ENCODE measurements around the gene UBAP1L. TPM values are rescaled to one million over a fixed set of nuclear protein-coding genes. Genes with fewer than 3 reads are reported as not detected.

The UBAP1L gene
- total RNA-seq, 1 donor: 1.7 TPM

DNA sequence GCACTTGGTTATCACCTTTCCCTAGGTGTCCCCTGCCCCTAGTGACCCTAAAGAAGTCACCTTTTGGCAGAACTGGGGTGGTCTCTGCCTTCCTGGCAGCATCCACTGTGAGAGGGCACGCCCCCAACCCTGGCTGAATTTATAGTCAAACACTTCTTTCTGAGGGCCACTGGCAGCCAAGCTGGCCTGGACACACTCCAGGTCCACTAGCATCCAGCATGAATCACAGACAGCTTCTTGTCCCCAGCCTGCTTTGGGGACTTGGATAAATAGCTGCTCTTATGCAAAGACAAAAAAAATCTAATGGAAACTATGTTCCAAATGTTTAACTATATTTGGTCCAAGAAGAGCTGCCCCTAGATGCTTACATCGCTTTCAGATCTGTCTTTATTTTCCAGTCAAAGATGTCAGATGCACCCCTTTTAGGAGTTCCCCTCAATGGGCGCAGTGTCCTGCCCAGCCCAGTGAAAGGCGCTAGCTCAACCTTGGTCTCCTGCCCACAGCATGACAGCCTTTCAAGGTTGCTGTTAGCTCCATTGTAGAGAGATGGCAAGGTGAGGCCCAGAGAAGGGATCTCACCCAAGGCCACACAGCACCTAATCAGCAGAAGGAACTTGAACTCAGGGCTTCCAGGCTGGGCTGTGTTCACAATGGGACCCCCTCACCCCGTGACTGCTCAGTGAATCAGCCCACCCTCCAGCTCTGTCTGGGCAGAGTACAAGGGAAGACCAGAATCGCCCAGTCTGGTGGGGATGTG is 54.2 kb downstream of the UBAP1L start:
- no peak for DNase-seq (ENCODE audit: low read depth)
- TF ChIP-seq, protein P1, sequence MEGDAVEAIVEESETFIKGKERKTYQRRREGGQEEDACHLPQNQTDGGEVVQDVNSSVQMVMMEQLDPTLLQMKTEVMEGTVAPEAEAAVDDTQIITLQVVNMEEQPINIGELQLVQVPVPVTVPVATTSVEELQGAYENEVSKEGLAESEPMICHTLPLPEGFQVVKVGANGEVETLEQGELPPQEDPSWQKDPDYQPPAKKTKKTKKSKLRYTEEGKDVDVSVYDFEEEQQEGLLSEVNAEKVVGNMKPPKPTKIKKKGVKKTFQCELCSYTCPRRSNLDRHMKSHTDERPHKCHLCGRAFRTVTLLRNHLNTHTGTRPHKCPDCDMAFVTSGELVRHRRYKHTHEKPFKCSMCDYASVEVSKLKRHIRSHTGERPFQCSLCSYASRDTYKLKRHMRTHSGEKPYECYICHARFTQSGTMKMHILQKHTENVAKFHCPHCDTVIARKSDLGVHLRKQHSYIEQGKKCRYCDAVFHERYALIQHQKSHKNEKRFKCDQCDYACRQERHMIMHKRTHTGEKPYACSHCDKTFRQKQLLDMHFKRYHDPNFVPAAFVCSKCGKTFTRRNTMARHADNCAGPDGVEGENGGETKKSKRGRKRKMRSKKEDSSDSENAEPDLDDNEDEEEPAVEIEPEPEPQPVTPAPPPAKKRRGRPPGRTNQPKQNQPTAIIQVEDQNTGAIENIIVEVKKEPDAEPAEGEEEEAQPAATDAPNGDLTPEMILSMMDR (IDR thresholded peaks at IDR 0.05; ENCODE audit: insufficient read depth, low read depth, low read length): no peak

GRCh38 chr15:65059931-65060596 is 54.9 kb downstream of the UBAP1L start:
- no peak for DNase-seq (ENCODE audit: low read depth)
- TF ChIP-seq, protein P1 (IDR thresholded peaks at IDR 0.05; ENCODE audit: insufficient read depth, low read depth, low read length): no peak
- H3K4me3 ChIP-seq (ENCODE audit: low read depth, low read length): no peak overlapping the region

More for the DNA sequence above, 54.2 kb downstream of the UBAP1L start:
- no peak overlapping the region for H3K4me3 ChIP-seq (ENCODE audit: low read depth, low read length)

GRCh38 chr15:65059369-65059750 is 55.6 kb downstream of the UBAP1L start:
- TF ChIP-seq, protein P1 (IDR thresholded peaks at IDR 0.05; ENCODE audit: insufficient read depth, low read depth, low read length): no peak
- no peak for DNase-seq (ENCODE audit: low read depth)
- no peak overlapping the region for H3K4me3 ChIP-seq (ENCODE audit: low read depth, low read length)

- TF ChIP-seq, protein P1 (IDR thresholded peaks at IDR 0.05; ENCODE audit: insufficient read depth, low read depth, low read length): no peak
- no peak overlapping the region for H3K4me3 ChIP-seq (ENCODE audit: low read depth, low read length)
- DNase-seq (ENCODE audit: low read depth): no peak
Measured at GRCh38 chr15:65058394-65059368, 56.3 kb downstream of the UBAP1L start.

GRCh38 chr15:65057549-65057940 is 57.5 kb downstream of the UBAP1L start:
- DNase-seq (ENCODE audit: low read depth): no peak
- TF ChIP-seq, protein P1 (IDR thresholded peaks at IDR 0.05; ENCODE audit: insufficient read depth, low read depth, low read length): no peak
- H3K4me3 ChIP-seq (ENCODE audit: low read depth, low read length): no peak overlapping the region

DNA sequence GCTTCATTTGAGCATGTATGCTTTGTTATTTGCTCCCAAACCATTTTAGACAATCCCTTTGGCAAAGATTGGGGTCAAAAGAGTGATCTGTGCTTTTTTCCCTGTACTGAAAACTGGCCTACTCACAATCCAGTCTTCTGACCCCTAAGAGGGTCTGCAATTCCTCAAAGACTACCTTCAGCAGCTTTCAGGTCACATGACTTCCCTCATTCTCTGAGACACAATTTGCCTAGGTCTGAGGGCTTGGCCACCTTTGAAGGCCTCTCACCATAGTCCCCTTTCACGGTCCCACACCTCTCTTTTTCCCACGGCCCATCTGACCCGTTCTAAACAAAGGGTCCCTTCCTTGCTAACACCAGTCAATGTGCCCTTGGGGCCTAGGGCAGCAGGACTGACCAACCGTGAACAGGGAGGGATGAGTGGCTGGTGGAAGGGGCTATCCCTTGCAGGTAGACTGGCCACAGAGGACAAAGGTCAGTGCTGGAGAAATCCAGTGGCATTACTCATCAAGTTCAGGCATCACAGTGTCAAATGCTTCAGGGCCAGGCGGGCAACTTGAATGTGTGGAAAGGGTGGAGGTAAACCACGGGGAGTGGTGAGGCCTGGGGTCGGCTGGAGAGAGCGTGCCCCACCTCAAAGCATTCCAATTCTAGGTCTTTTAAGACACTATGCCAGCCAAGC is 58.0 kb downstream of the UBAP1L start:
- TF ChIP-seq, protein P1 (IDR thresholded peaks at IDR 0.05; ENCODE audit: insufficient read depth, low read depth, low read length): no peak
- no peak for DNase-seq (ENCODE audit: low read depth)
- no peak overlapping the region for H3K4me3 ChIP-seq (ENCODE audit: low read depth, low read length)
